ENCODE measurements around the gene DCPS.
"Not testable (repeated sequence)": the region's sequence is repeated elsewhere in the genome, so short reads cannot be mapped to it uniquely, and the experiment has no call there.

Gene DCPS

GRCh38 chr11:126290887-126291286 lies 13.0 kb upstream of the DCPS start:
- no peak for DNase-seq

- no peak for DNase-seq
Measured at GRCh38 chr11:126293726-126294125, 10.1 kb upstream of the DCPS start.

GRCh38 chr11:126297004-126297403 lies 6.9 kb upstream of the DCPS start:
- no peak for DNase-seq

- DNase-seq: no peak
Measured at GRCh38 chr11:126304457-126305075, 706 bp downstream of the DCPS start.

- DNase-seq: peak; percentile 52
Measured at GRCh38 chr11:126305699-126306098, 1.8 kb downstream of the DCPS start.

GRCh38 chr11:126307706-126308105 lies 3.8 kb downstream of the DCPS start:
- DNase-seq: no peak

GRCh38 chr11:126308271-126308671 lies 4.4 kb downstream of the DCPS start:
- DNase-seq: no peak

- not testable (repeated sequence) for DNase-seq
Measured at GRCh38 chr11:126308771-126309170, 4.9 kb downstream of the DCPS start.

GRCh38 chr11:126310200-126310991 lies 6.5 kb downstream of the DCPS start:
- peak; percentile 55 for DNase-seq

- no peak for DNase-seq
Measured at GRCh38 chr11:126310992-126311310, 7.1 kb downstream of the DCPS start.

- no peak for DNase-seq
Measured at GRCh38 chr11:126311401-126312291, 7.8 kb downstream of the DCPS start.

- no peak for DNase-seq
Measured at GRCh38 chr11:126312961-126313360, 9.1 kb downstream of the DCPS start.

- DNase-seq: no peak
Measured at GRCh38 chr11:126313826-126314225, 10.0 kb downstream of the DCPS start.

GRCh38 chr11:126317432-126317755 lies 13.5 kb downstream of the DCPS start:
- DNase-seq: no peak

- peak; percentile 30 for DNase-seq
Measured at GRCh38 chr11:126317756-126318573, 14.1 kb downstream of the DCPS start.

- peak; percentile 31 for DNase-seq
Measured at GRCh38 chr11:126318574-126319373, 14.9 kb downstream of the DCPS start.

- no peak for DNase-seq
Measured at GRCh38 chr11:126319374-126319740, 15.5 kb downstream of the DCPS start.

GRCh38 chr11:126322996-126323395 lies 19.1 kb downstream of the DCPS start:
- no peak for DNase-seq

GRCh38 chr11:126327281-126328000 lies 23.6 kb downstream of the DCPS start:
- no peak for DNase-seq

GRCh38 chr11:126328001-126328390 lies 24.1 kb downstream of the DCPS start:
- DNase-seq: no peak

- no peak for DNase-seq
Measured at GRCh38 chr11:126328444-126328843, 24.6 kb downstream of the DCPS start.

Data from stimulated activated CD4-positive, alpha-beta T cell treated with anti-CD3 and anti-CD28 coated beads, Interleukin-1b, Interleukin-23, amount 100 ng/mL, for 48 hours (primary cell).